Smooth muscle cell of the brain vasculature (primary cell): Measurements from ENCODE around the gene COL4A1.

Experiments used
- DNase-seq: peaks from one replicate; pipeline ENCODE4 v3.0.0-alpha.2; 2012; ENCODE audit warnings: low read depth, low spot score

COL4A1 gene

DNA sequence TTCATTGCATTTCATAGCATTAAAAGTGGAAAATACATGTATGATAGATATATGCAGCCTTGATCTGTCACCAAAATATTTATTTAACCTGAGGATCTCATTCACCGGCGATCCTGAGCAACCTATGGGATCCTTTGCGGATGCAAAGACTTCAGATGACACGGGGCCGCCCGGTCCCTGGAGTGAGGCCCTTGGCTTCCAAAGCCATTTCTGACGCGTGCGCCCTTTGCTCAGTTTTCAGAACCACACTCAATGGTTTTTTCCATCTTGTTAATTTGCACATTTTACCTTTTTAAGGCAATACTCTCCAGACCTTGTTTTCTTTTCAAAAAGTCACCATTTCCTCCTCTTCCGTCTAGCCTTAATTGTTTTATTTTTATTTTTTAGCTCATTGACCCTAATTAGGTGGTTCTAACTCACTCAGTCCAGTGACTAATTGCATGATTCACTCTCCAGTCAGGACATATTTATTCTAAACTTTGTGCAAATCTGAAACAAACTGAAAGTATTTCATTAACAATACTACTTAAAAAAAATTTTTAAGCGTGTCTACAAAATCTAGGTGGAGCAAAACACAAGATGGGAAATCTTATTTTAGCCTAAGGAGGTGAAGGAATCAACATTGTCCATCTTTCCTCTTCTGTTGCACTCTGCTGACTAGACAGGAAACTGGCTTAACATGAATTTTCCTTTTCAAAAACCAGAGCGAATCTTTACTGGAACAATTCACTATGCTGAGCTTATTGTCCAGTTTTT lies 47.9 kb downstream of the COL4A1 start:
- no peak for DNase-seq

DNA sequence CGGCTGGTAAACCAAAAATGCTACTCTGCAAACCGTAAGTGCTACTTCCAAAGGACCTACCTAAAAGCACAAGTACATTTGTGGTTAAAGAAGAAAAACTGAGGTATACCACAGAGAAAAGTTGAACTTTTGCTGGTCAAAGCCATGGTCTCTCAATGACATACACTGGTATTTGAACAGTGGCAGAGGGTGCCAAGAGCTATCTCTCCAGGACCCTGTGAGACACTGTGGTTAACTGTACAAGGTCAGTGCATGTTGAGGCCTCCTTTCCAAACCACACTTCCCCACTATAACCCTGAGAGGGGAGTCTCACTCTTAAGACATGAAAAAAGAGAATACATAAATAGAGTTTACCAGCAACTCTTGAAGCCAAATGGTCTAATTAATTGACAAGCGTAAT lies 49.5 kb downstream of the COL4A1 start:
- no peak for DNase-seq

DNA sequence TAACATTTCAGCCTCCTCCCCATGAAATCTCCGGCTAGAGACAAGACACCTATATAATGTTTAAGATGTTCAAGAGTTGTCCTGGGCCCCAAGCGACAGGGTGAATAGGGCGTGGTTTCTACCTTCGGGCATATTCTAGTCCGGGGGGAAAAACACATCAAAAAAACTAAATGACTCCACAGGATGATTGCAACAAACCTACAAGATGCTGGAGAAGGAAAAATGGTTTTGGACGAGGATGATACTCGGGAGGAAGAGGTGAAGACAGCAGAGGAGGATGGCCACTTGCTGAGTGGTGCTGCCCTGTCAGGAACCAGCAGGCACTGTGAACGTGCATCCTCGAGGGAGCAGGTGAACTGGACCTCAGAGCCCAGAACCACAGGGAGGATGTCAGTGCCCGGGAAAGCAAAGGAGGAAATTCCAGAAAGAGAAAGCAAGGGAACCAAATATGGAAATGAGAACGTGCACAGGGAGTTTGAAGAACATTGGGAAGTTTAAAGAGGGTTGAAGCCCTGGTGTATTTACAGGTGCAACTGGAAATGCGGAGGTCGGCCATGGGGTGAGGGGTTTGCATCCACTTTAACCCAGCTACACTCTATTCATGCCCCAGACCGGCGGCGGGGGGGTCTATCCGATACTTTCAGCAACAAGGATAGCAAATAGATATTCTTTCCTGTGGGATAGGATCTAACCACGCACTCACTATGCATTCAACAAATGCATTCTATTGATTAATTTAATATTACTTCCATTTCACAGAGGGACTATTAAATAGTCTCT lies 50.6 kb downstream of the COL4A1 start:
- DNase-seq, result no peak

DNA sequence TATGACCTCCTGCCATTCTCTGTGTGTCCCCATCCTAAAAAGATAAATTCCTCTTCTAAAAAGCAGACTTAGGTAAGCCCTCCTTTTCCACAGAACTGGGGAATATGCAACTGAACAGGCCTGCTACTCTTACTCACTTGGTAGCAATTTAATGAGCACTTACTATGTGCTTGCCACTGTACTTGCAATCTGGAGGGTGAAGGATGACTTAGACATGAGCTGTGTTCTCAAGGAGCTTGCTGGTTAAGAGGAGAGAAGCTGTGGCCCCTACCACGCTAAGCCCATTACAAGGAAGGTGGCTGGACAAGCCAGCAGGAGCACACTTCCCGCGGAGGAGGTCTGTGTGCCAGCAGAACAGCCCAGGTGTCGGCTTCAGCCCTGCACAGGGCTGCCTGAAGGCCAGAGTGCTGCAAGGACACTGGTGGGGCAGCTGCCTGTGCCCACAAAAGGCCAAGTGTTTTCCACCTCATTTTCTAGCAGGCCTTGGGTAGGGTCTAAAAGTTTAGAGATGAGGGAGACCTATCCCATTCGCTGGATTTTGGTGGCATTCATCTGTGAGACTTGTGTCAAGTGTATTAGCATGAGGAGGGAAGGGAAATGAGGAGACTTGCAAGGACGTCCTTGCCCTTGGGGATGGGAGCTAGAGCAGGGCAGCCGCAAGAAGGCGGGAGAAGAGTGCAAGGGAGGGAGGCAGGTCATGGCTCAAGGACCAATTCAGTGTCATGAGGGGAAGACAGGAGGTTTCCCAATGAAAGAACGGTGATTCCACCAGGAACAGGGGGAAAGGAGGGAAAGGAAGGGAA lies 52.0 kb downstream of the COL4A1 start:
- DNase-seq, result no peak

DNA sequence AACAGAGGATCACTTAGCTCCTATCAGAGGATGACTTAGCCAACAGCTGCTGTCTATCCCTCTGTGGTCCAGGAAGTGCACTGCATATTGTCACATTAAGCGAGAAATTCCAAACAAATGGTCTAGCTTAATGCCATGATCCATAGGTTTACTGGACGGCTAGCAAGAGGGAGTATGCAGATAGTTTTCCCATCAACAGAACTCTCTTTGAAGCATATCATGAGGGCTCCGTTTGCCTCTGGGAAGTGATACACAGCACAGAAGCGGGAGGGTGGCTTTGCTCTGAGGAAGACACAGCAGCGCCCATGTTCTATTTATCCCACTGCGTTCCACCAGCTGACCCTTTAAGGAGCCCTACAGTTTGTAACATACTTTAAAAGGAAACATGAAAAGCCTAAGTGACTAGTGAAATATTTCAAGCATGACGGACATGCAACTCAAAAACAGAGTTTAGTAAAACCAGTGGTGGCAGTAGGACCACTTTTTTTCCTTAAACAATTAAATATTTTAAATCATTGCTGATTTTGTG lies 52.7 kb downstream of the COL4A1 start:
- no peak for DNase-seq

DNA sequence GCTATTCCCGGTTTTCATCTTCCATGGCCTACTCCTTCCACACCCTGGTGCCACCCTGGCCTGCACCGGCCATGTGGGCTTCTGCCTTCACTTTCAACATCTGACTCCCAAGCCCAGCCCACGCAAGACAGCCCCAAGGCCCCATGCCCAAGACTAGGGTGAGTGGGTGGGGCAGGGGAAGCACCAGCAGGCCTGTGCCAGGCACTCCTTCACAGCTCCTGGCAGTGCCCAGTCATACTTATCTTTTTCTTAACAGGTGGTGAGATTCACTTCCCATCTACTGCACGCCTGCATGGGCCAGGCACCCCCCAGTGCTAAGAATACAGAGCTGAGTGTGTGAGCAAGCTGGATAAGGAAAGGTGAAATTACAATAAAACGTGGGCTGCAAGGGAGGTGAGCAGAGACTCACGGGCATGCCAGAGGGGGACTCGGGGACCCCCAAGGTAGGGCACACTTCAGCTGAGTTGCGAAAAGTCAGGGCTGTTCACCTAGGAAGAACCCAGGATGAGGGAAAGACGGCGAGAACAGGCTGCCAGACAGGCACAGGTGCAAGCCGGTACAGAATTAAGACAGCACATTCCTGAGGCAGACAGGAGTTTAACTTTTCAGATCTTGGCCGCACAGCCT lies 55.7 kb downstream of the COL4A1 start:
- no peak for DNase-seq

DNA sequence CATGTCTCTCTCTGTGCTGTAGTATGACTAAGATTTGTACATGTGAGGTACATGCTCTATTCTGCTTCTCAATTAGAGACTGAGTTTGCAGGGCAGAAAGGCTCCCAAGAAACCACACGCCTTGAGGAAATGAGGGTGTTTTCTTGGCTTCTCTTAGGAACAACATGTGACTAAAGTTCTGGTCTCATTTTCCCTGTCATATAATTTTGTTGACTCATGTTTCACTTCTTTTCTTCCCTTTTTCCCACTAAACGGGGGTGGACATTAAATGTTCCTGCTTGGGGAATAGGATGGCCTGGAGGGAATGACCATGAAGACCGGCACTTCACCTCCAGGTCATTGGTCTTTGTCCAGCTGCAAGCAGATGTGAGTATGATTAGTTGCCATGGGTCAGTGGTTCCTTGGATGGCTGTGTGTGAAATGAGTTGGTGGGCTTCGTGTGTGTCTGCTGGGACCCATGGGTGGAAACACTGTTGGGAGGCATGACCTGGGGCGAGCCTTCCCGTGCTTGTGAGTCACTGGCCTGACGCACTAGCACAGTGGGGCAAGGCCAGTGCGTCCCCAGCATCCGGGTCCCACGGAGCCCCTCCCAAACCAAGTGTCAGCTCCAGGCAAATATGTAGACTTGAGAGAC lies 56.6 kb downstream of the COL4A1 start:
- DNase-seq, result no peak

DNA sequence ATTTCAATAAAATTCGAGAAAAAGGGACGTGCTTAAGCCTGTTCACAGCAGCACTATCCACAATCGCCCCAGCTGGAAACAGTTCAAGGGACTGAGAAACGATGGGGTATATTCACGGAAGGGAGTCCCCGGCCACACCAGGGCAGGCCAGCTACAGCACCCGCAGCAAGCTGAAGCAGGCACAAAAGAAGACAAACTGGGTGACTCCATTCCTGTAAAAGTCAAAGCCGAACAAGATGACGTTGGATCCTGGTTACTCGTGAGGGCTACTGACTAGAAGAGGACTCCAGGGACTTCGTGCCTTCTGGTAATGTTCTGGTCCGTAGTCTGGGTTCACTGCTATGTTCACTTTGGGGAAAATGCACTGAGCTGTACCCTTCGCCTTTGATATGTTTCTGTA lies 57.6 kb downstream of the COL4A1 start:
- no peak for DNase-seq

DNA sequence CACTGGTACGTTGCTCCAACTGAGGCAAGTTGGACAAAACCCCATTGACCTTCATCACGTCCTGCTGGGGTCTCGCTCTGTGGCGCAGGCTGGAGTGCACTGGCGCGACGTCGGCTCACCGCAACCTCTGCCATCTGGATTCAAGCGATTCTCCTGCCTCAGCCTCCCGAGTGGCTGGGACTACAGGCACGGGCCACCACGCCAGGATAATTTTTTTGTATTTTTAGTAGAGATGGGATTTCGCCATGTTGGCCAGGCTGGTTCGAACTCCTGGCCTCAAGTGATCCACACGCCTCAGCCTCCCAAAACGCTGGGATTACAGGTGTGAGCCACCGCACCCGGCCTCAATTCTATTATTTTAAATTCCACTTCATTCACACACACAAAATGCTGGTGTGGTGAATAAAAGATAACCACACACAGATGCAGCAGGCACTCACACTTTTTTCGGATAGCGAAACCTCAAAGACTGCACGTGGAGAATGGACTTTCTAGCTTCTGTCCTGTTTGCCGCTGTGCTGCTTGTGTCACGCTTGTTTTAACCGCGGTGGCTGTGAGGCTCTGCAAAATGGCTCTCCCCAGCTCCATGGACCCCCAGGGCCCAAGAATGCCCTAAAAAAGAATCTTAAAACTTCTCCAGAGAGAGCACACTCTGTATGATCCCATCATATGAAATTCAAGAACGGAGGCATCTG lies 58.4 kb downstream of the COL4A1 start:
- no peak for DNase-seq

DNA sequence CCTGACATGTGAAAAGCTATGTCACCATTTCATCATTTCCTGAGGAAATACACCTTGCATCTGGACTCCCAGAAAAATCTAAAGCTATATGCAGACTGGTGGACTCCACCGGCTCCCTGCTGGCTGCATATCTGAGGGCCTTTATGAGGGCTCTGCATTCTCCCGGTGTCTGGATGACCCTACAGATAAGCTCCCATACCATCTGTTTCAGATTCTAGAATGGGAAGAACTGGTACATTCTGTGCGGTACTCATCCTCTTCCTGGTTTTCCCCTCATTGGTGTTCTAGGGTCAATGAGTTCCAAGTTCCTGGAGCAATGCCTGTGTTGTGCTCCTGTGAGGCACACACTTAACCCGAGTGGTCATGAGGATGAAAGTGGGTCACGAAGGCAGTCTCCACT lies 60.4 kb downstream of the COL4A1 start:
- DNase-seq, result no peak

DNA sequence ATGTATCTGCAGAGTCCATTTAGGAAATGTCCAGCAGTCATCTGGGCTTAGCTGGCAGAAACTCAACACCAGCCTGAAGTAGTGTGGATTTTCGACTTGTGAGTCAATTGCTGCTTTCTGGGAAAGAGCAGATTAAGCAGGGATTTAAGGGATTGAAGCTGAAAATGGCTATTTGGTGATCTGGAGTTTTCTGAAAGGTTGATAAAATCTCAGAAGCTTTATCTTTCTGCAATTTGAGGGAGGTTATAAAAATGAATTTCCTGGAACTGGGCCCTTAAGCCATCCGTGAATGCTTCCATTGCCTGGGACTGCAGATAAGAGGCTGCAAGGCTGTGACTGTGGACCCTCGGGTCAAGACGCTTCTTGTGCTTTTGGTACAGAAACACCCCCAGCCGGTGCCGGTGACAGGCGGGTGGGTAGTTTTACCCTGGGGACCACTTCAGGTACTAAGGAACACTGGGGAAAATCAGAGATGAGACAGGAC lies 61.5 kb downstream of the COL4A1 start:
- no peak for DNase-seq

DNA sequence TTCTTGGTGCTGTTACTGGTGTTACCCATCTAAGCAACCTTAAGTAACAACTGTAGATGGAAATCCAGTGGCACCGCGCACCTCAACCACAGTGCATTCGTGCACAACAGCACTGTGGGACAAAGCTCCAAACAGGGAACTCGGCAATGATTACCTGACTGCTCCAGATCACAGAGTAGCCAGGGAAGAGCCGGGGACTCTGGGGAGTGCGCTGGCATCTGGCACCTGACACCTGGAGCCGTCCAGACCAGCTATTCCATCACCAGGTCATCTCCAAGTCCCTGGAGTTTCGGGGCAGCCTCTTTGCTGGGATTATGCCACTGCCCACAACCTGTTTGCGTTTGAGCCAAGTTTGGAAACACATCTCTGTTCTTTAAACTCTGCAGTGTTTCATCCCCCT lies 62.0 kb downstream of the COL4A1 start:
- DNase-seq, result no peak

DNA sequence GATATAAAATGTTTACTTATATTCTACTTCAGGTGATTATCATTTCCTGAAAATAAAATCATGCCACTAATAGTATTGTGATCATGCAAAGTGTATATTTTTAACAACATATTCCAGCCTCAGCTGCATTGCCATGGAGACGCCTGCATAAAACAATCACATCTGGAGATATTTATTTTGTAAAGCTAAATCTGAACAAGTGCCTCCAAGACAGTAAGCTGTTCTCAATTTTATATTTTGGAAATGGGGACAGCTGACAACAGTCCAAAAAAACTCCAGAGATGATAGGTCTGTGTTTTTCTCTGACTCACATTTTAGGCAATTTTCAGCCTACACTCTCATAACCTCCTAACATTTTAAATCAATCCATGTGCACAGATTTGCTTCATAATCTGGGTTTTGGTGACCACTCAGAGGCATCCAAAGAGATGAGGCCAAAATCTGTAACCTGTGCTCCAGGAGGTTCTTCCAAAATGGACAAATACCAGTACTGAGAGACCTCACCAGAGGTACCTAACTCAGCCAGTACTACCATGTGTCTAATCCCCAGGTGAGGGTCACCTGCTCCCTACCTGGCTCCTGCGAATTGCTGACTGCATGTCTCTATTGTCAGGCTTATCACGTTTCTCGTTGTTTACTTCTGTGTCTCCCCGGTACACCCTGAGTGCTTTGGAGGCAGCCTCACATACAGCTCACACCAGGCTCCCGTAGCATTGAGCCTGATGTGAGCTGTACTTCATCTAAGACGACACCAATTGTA lies 62.7 kb downstream of the COL4A1 start:
- no peak for DNase-seq

DNA sequence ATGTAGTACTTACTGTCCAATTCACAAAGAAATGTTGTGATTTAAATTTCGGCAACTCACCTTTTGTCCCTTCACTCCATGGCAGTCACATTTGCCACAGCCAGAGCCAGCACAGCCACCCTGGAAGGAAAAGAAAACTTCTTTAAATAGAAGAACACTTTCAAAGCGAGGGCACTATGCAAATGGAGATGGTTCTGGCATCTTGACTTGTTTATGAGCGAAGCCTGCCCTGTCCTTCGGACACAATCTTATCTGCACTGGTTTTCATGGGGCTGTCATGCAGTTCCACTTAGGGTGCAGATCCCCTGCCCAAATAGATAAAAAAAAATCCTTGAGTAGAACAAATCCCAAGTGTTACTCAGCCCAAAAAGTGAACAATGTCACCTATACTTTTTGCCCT lies 64.3 kb downstream of the COL4A1 start:
- DNase-seq, result no peak

DNA sequence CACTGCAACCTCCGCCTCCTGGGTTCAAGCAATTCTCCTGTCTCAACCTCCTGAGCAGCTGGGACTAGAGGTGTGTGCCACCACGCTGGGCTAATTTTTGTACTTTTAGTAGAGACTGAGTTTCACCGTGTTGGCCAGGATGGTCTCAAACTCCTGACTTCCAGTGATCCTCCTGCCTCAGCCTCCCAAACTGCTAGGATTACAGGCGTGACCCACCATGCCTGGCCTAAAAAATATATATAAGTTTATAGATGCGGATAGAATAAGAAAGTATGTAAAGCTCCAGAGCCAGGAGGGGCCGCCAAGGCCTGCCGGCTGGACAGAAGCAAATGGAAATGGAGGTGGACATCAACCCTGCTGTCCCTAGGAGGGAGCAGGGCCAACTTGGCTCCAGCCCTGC lies 66.0 kb downstream of the COL4A1 start:
- DNase-seq, result no peak

DNA sequence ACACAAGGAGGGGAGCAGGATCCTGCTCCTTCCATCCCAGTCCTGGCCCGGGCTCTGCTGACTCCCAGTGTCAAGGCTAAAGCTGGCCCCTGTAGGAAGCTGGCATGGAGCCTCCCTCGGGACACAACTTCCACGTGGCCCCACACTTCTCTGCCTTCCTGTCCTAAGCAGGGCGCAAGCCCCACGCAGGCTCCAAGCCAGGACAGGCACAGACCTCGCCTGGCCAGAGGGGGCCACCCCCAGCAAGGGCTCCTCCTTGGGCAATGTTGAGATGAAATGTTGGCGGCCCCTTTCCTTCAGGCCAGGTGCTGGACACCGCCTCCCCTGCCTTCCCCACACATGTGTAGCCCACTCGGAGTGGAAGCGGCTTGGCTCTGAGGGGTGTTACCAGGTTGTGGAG lies 66.6 kb downstream of the COL4A1 start:
- no peak for DNase-seq

DNA sequence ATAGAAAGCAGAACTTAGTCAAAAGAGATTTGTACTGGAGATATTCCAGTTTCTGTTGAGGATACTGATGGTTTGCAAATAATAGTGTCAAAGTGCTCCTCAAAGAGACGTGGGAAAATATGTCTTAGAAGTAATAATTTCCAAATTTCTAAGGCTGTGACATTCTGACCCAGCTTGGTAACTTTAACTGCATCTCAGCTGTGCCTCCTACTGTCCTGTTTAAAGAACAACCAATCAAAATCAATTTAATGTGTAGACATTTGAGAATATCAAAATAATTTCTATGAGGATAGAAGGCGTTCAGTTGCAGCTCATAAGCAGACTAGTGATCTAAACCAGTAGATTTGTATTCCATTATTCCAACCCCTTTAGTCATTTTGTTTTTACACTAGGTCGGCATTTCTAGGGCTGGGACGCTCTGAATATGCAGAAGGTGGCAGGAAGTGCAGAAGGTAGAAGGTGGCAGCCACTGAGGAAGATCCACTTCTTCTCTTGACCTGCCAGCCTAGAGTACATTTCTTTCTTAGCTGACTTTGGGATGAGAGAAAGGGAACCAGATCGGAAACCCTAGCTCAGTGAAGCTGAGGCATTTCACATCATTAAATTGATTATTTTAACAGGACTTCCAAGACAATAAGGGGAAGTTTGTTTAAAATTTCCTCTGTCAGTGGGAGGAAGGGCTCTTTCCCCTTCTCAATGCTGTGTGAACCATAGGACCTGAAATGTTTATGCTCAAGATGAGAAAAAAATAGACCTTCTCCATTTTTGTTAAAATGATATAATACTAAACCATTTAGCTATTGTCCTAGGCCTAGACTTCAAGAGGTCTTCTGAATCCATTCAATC lies 67.5 kb downstream of the COL4A1 start:
- no peak for DNase-seq

DNA sequence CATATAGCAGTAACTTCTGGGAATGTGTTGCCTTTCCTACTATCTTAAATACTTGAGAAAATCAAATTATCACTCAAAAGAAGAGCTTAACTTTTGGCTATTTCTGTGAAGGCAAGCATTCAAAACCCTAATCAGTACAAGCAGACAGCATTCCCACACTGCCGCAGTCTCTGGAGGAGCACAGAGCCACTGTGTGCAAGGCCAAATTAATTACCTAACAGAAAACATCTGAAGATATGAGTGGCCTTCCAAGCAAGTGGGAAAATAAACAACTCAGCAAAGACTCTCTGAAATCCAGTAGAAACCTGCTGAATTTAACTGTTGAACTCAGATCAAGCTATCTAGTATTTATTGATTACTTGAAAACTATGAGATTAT lies 68.2 kb downstream of the COL4A1 start:
- no peak for DNase-seq
